Stimulated activated CD8-positive, alpha-beta memory T cell treated with anti-CD3 and anti-CD28 coated beads, Interleukin-15, amount 100 ng/mL, for 24 hours (primary cell): ENCODE measurements around the gene YEATS2.
"Not testable (repeated sequence)": the region's sequence is repeated elsewhere in the genome, so short reads cannot be mapped to it uniquely, and the experiment has no call there.

Experiments used
- DNase-seq: peaks from one replicate; pipeline ENCODE4 v3.0.0-alpha.2; 2020; ENCODE audit warnings: low read depth

YEATS2 gene

GRCh38 chr3:183697610-183698317 is at the start of gene YEATS2:
YEATS2 (plus strand) TSS chr3:183697797; CDS start chr3:183715163, 17,366 bp downstream.
- peak; percentile 48 for DNase-seq

GRCh38 chr3:183650554-183650953 is 47.0 kb upstream of the YEATS2 start:
- no peak for DNase-seq

- DNase-seq, result no peak
Measured at GRCh38 chr3:183653209-183654064, 44.2 kb upstream of the YEATS2 start.

GRCh38 chr3:183654727-183655126 is 42.9 kb upstream of the YEATS2 start:
- no peak for DNase-seq

- no peak for DNase-seq
Measured at GRCh38 chr3:183662099-183662498, 35.5 kb upstream of the YEATS2 start.

- DNase-seq, result no peak
Measured at GRCh38 chr3:183664913-183665381, 32.6 kb upstream of the YEATS2 start.

GRCh38 chr3:183680061-183680460 is 17.5 kb upstream of the YEATS2 start:
- no peak for DNase-seq

GRCh38 chr3:183687705-183688104 is 9.9 kb upstream of the YEATS2 start:
- no peak for DNase-seq

- no peak for DNase-seq
Measured at GRCh38 chr3:183688874-183689273, 8.7 kb upstream of the YEATS2 start.

GRCh38 chr3:183689621-183690020 is 8.0 kb upstream of the YEATS2 start:
- not testable (repeated sequence) for DNase-seq

GRCh38 chr3:183690402-183690995 is 7.1 kb upstream of the YEATS2 start:
- DNase-seq, result no peak

- DNase-seq, result no peak
Measured at GRCh38 chr3:183692436-183692835, 5.2 kb upstream of the YEATS2 start.

- no peak for DNase-seq
Measured at GRCh38 chr3:183695569-183696364, 1.8 kb upstream of the YEATS2 start.

- no peak for DNase-seq
Measured at GRCh38 chr3:183697123-183697609, 431 bp upstream of the YEATS2 start.

- DNase-seq, result peak; percentile 11
Measured at GRCh38 chr3:183698318-183698751, 738 bp downstream of the YEATS2 start.

- DNase-seq, result no peak
Measured at GRCh38 chr3:183698756-183699155, 1.2 kb downstream of the YEATS2 start.

GRCh38 chr3:183699238-183699947 is 1.8 kb downstream of the YEATS2 start:
- no peak for DNase-seq

GRCh38 chr3:183701744-183702143 is 4.1 kb downstream of the YEATS2 start:
- no peak for DNase-seq

- DNase-seq, result not testable (repeated sequence)
Measured at GRCh38 chr3:183703892-183704291, 6.3 kb downstream of the YEATS2 start.

- DNase-seq, result no peak
Measured at GRCh38 chr3:183710231-183710630, 12.6 kb downstream of the YEATS2 start.

GRCh38 chr3:183711516-183711915 is 13.9 kb downstream of the YEATS2 start:
- no peak for DNase-seq
